Hepatocyte (in vitro differentiated cells): ENCODE measurements around the gene IER5. TPM values are rescaled to one million over a fixed set of nuclear protein-coding genes. Genes with fewer than 3 reads are reported as not detected.

ENCODE experiments used
- DNase-seq: peaks from one replicate; pipeline ENCODE4 v3.0.0-alpha.2; 2016; ENCODE audit warnings: low spot score
- H2AFZ ChIP-seq: fragments of 200-600 bp; sonication (generic); 2 replicates; pipeline ENCODE4 v1.6.0; 2016; ENCODE audit warnings: antibody characterized with exemption, mild to moderate bottlenecking
- H3K27ac ChIP-seq: fragments of 200-600 bp; sonication (generic); 2 replicates; pipeline ENCODE4 v1.5.1; 2016; ENCODE audit warnings: mild to moderate bottlenecking
- H3K27me3 ChIP-seq: fragments of 200-600 bp; sonication (generic); 2 replicates; pipeline ENCODE4 v1.6.1; 2016
- H3K36me3 ChIP-seq: fragments of 200-600 bp; sonication (generic); replicated peaks from 2 replicates; pipeline ENCODE4 v1.5.1; 2016; ENCODE audit warnings: low read depth; ENCODE audit not compliant: insufficient read depth
- H3K4me1 ChIP-seq: fragments of 200-600 bp; sonication (generic); 2 replicates; pipeline ENCODE4 v1.5.1; 2016; ENCODE audit warnings: mild to moderate bottlenecking, moderate library complexity; ENCODE audit not compliant: insufficient read depth
- H3K4me2 ChIP-seq: fragments of 200-600 bp; sonication (generic); 2 replicates; pipeline ENCODE4 v1.6.0; 2016
- H3K4me3 ChIP-seq: fragments of 200-600 bp; sonication (generic); 2 replicates; pipeline ENCODE4 v1.5.1; 2016; ENCODE audit warnings: mild to moderate bottlenecking
- H3K79me2 ChIP-seq: fragments of 200-600 bp; sonication (generic); 2 replicates; pipeline ENCODE4 v1.6.0; 2017; ENCODE audit warnings: mild to moderate bottlenecking
- H3K9me2 ChIP-seq: fragments of 200-600 bp; sonication (generic); replicated peaks from 2 replicates; pipeline ENCODE4 v1.6.0; 2017; ENCODE audit warnings: mild to moderate bottlenecking; ENCODE audit not compliant: insufficient read depth
- H3K9me3 ChIP-seq: fragments of 200-600 bp; sonication (generic); 2 replicates; pipeline ENCODE4 v1.5.1; 2016; ENCODE audit warnings: low read depth, mild to moderate bottlenecking
- H4K20me1 ChIP-seq: fragments of 200-600 bp; sonication (generic); 2 replicates; pipeline ENCODE4 v1.6.0; 2016; ENCODE audit warnings: mild to moderate bottlenecking; ENCODE audit not compliant: insufficient read depth, poor library complexity, severe bottlenecking
- EZH2 ChIP-seq: fragments of 200-600 bp; sonication (generic); IDR thresholded peaks from 2 replicates; pipeline ENCODE4 v1.6.1; 2016; ENCODE audit warnings: antibody characterized with exemption, mild to moderate bottlenecking, borderline replicate concordance
- EZH2phosphoT487 ChIP-seq: fragments of 200-600 bp; sonication (generic); IDR thresholded peaks from one replicate; pipeline ENCODE4 v1.6.1; 2018; ENCODE audit warnings: antibody characterized with exemption, mild to moderate bottlenecking, low read depth, moderate library complexity; ENCODE audit not compliant: unreplicated experiment, severe bottlenecking
- WGBS: methylation state at CpG from one replicate; pipeline ENCODE4 v1.1.6; 2016; ENCODE audit warnings: low lambda C conversion rate; ENCODE audit errors: missing lambda C conversion rate; 5-methylcytosine and 5-hydroxymethylcytosine counted together
- polyA plus RNA-seq: library from polyadenylated mRNA; unstranded; fragments of >200 nt; fragmentation: Nextera tagmentation; extraction: Ambion mirVana; gene quantifications from 2 replicates; pipeline ENCODE4 v1.2.1, GENCODE V29; 2016
- total RNA-seq: library from RNA; depleted of rRNA; stranded (reverse); fragments of >200 nt; gene quantifications from 2 replicates; pipeline ENCODE4 v1.2.3, GENCODE V29; 2014
- TF ChIP-seq, protein P1 (sequence below): fragments of 200-600 bp; sonication (generic); IDR thresholded peaks from 2 replicates; pipeline ENCODE4 v1.5.1; 2016; ENCODE audit warnings: antibody characterized with exemption, mild to moderate bottlenecking; ENCODE audit not compliant: poor library complexity

The IER5 gene
- total and polyA plus RNA-seq, 2 experiments from 2014 or later: 16.6 to 23.1 TPM

GRCh38 chr1:181106022-181106312, 17.5 kb downstream of the IER5 start:
- H3K79me2 ChIP-seq: peaks cover 4% of the 10 kb centered on the region
- no peaks in the 10 kb centered on the region for H3K9me3 ChIP-seq
- WGBS: 70% methylated on average over 3 of the region's 3 CpGs
- no peaks in the 10 kb centered on the region for H3K36me3 ChIP-seq
- H3K4me2 ChIP-seq: peak overlapping the region; percentile 100
- peak overlapping the region; percentile 46 for H2AFZ ChIP-seq
- H3K27me3 ChIP-seq: no peaks in the 10 kb centered on the region
- H3K4me3 ChIP-seq: no peak overlapping the region
- TF ChIP-seq, protein P1, sequence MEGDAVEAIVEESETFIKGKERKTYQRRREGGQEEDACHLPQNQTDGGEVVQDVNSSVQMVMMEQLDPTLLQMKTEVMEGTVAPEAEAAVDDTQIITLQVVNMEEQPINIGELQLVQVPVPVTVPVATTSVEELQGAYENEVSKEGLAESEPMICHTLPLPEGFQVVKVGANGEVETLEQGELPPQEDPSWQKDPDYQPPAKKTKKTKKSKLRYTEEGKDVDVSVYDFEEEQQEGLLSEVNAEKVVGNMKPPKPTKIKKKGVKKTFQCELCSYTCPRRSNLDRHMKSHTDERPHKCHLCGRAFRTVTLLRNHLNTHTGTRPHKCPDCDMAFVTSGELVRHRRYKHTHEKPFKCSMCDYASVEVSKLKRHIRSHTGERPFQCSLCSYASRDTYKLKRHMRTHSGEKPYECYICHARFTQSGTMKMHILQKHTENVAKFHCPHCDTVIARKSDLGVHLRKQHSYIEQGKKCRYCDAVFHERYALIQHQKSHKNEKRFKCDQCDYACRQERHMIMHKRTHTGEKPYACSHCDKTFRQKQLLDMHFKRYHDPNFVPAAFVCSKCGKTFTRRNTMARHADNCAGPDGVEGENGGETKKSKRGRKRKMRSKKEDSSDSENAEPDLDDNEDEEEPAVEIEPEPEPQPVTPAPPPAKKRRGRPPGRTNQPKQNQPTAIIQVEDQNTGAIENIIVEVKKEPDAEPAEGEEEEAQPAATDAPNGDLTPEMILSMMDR: no peak
- no peak for TF ChIP-seq EZH2phosphoT487
- no peak for TF ChIP-seq EZH2
- H3K27ac ChIP-seq: peak overlapping the region; percentile 55
- DNase-seq: no peak
- no peaks in the 10 kb centered on the region for H4K20me1 ChIP-seq
- H3K9me2 ChIP-seq: no peaks in the 10 kb centered on the region
- peaks cover 39% of the 10 kb centered on the region for H3K4me1 ChIP-seq

DNA sequence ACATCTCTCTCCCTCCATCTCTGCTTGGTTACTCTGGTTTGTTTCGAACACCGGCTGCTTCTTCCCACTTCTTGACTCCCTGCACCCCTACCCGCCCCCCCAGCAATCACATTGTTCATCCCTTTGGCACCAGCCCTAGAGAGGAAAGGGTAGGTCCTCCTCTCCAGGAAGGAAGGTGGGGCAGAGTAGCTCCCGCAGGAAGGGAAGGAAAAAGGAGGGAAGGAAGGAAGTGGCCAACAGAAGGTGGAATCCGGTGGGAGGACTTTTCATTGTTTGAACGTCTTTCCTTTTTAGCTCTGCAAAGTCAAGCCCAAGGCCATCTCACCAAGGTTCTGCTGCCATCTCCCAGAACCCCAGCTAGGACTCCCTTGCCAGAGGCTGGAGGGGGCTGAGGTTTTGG, 18.0 kb downstream of the IER5 start:
- 85% methylated on average over 6 of the region's 6 CpGs for WGBS
- H3K27me3 ChIP-seq: no peaks in the 10 kb centered on the region
- no peaks in the 10 kb centered on the region for H3K9me3 ChIP-seq
- peaks cover 34% of the 10 kb centered on the region for H3K4me1 ChIP-seq
- H3K36me3 ChIP-seq: no peaks in the 10 kb centered on the region
- no peak overlapping the region for H3K4me3 ChIP-seq
- peaks cover 4% of the 10 kb centered on the region for H3K79me2 ChIP-seq
- H2AFZ ChIP-seq: no peak overlapping the region
- no peak overlapping the region for H3K4me2 ChIP-seq
- TF ChIP-seq, protein P1: no peak
- TF ChIP-seq EZH2phosphoT487 (no peak), EZH2 (no peak)
- no peaks in the 10 kb centered on the region for H4K20me1 ChIP-seq
- DNase-seq: no peak
- H3K27ac ChIP-seq: no peak overlapping the region
- no peaks in the 10 kb centered on the region for H3K9me2 ChIP-seq

DNA sequence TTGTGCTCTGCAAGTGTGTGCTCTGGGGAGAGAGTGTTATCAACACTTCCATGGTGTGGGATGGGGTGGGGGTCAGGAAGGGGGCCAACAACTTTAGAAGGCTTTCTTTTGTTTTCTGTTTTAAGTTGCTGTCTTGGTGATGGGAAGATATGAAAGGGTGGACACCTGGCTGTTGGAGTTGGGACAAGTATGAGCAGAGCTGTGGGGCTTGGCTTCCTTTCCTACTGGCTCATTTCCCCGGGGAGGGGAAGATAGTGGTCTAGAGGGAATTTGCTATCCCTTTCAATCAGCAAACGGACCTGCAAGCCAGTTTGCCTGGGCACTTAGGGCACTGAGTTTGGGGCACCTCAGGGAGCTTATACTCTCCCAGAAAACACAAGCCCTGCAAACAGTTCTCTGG, 19.2 kb downstream of the IER5 start:
- no peak for DNase-seq
- H3K4me2 ChIP-seq: peak overlapping the region; percentile 35
- no peaks in the 10 kb centered on the region for H3K9me3 ChIP-seq
- TF ChIP-seq EZH2: no peak
- no peak for TF ChIP-seq EZH2phosphoT487
- H3K27ac ChIP-seq: peak overlapping the region; percentile 57
- no peak overlapping the region for H2AFZ ChIP-seq
- H4K20me1 ChIP-seq: no peaks in the 10 kb centered on the region
- H3K4me1 ChIP-seq: peaks cover 36% of the 10 kb centered on the region
- 58% methylated on average over 2 of the region's 2 CpGs for WGBS
- H3K79me2 ChIP-seq: peaks cover 4% of the 10 kb centered on the region
- H3K27me3 ChIP-seq: no peaks in the 10 kb centered on the region
- no peaks in the 10 kb centered on the region for H3K9me2 ChIP-seq
- no peak overlapping the region for H3K4me3 ChIP-seq
- H3K36me3 ChIP-seq: no peaks in the 10 kb centered on the region

DNA sequence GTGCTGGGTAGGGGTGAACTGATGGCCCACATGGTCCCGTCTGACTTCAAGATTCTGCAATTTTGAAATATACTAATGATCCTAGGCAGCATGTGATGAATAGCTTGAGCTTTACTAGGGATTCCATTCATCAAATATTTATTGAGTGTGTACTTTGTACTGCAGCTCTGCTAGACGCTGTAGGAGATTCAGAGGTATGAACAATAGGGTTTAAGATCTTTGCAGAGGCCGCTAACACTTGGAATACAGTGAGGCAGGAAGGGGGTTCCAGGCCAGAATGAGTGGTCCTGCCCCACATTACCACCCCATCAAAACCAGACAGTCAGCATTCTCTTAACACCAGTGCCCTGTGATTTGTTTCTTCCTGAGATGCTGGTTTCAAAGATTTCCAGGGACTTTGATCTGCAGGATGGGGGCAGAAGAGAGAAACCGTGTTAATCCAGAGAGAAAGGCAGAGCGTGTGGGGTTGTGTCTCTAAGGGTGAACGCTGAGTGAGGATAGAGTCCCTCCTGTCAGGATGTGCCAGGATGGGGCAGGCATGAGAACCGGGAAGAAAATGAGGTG, 19.9 kb downstream of the IER5 start:
- Histone ChIP-seq H3K79me2 (peaks cover 3% of the 10 kb centered on the region), H3K4me1 (peaks cover 42% of the 10 kb centered on the region), H2AFZ (no peak overlapping the region), H3K27ac (peak overlapping the region; percentile 57), H3K9me3 (no peaks in the 10 kb centered on the region), H3K36me3 (no peaks in the 10 kb centered on the region), H3K27me3 (no peaks in the 10 kb centered on the region), H3K9me2 (no peaks in the 10 kb centered on the region), H3K4me3 (no peak overlapping the region), H4K20me1 (no peaks in the 10 kb centered on the region), H3K4me2 (peak overlapping the region; percentile 35)
- TF ChIP-seq EZH2phosphoT487 (no peak), EZH2 (no peak)
- TF ChIP-seq, protein P1: no peak
- DNase-seq: no peak
- WGBS: 46% methylated on average over 7 of the region's 7 CpGs
